Measurements from ENCODE around the gene MGAT2.
"Not testable (repeated sequence)": the region's sequence is repeated elsewhere in the genome, so short reads cannot be mapped to it uniquely, and the experiment has no call there.

MGAT2 gene

GRCh38 chr14:49612671-49613070, 7.9 kb upstream of the MGAT2 start:
- no peak for DNase-seq (ENCODE audit: low spot score)

GRCh38 chr14:49614196-49614595, 6.4 kb upstream of the MGAT2 start:
- no peak for DNase-seq (ENCODE audit: low spot score)

- no peak for DNase-seq (ENCODE audit: low spot score)
Observed at GRCh38 chr14:49615776-49616175, 4.8 kb upstream of the MGAT2 start.

- no peak for DNase-seq (ENCODE audit: low spot score)
Observed at GRCh38 chr14:49617852-49618519, 2.6 kb upstream of the MGAT2 start.

- not testable (repeated sequence) for DNase-seq (ENCODE audit: low spot score)
Observed at GRCh38 chr14:49619273-49619672, 1.3 kb upstream of the MGAT2 start.

GRCh38 chr14:49619730-49620129, 869 bp upstream of the MGAT2 start:
- DNase-seq (ENCODE audit: low spot score), result no peak

- DNase-seq (ENCODE audit: low spot score), result peak; percentile 71
Observed at GRCh38 chr14:49621114-49621881, 699 bp downstream of the MGAT2 start.

GRCh38 chr14:49622022-49622607, 1.5 kb downstream of the MGAT2 start:
- no peak for DNase-seq (ENCODE audit: low spot score)

- no peak for DNase-seq (ENCODE audit: low spot score)
Observed at GRCh38 chr14:49623387-49623786, 2.8 kb downstream of the MGAT2 start.

- no peak for DNase-seq (ENCODE audit: low spot score)
Observed at GRCh38 chr14:49623941-49624839, 3.6 kb downstream of the MGAT2 start.

- peak; percentile 98 for DNase-seq (ENCODE audit: low spot score)
Observed at GRCh38 chr14:49633640-49634546, 13.3 kb downstream of the MGAT2 start.

- peak; percentile 62 for DNase-seq (ENCODE audit: low spot score)
Observed at GRCh38 chr14:49634547-49635334, 14.1 kb downstream of the MGAT2 start, which contains the start of gene DNAAF2. Gene DNAAF2, minus strand, starts transcription at chr14:49635244. Its CDS starts 95 bp downstream, at chr14:49635149.

- no peak for DNase-seq (ENCODE audit: low spot score)
Observed at GRCh38 chr14:49636866-49637265, 16.3 kb downstream of the MGAT2 start.

- DNase-seq (ENCODE audit: low spot score), result no peak
Observed at GRCh38 chr14:49637534-49638078, 17.0 kb downstream of the MGAT2 start.

- DNase-seq (ENCODE audit: low spot score), result no peak
Observed at GRCh38 chr14:49640540-49641417, 20.2 kb downstream of the MGAT2 start.

GRCh38 chr14:49641697-49642129, 21.1 kb downstream of the MGAT2 start:
- peak; percentile 29 for DNase-seq (ENCODE audit: low spot score)

- no peak for DNase-seq (ENCODE audit: low spot score)
Observed at GRCh38 chr14:49642163-49642562, 21.6 kb downstream of the MGAT2 start.

- DNase-seq (ENCODE audit: low spot score), result no peak
Observed at GRCh38 chr14:49653508-49653907, 32.9 kb downstream of the MGAT2 start.

- DNase-seq (ENCODE audit: low spot score), result no peak
Observed at GRCh38 chr14:49654511-49654910, 33.9 kb downstream of the MGAT2 start.
